NCI-H2081 (cell line): ENCODE results near the gene UBE3D.
"Not testable (repeated sequence)": the region's sequence is repeated elsewhere in the genome, so short reads cannot be mapped to it uniquely, and the experiment has no call there.

Experiments used
- DNase-seq, 2 experiments: peaks; one replicate each; lab custom pipeline; 2025; lab: John Stamatoyannopoulos, UW

The UBE3D gene

DNA sequence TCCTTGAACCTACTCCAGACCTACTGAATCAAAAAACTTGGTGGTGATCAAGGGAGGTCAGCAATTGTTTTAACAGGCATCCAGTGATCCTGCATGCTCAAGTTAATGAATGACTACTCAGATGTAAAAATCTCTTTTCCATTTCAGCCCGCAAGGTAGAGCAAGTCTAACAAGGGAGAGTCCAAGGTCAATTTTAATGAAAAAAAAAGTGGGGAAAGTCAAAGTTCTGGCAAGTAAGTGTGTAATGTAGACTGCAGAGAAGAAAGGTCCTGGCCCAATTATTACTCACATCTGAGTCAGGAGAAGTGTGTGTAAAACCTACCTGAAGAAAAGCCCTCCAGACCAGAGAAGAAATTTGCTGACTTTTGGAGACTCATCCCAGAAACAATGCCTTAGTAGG is 193.5 kb downstream of the UBE3D start:
- DNase-seq = no peak

DNA sequence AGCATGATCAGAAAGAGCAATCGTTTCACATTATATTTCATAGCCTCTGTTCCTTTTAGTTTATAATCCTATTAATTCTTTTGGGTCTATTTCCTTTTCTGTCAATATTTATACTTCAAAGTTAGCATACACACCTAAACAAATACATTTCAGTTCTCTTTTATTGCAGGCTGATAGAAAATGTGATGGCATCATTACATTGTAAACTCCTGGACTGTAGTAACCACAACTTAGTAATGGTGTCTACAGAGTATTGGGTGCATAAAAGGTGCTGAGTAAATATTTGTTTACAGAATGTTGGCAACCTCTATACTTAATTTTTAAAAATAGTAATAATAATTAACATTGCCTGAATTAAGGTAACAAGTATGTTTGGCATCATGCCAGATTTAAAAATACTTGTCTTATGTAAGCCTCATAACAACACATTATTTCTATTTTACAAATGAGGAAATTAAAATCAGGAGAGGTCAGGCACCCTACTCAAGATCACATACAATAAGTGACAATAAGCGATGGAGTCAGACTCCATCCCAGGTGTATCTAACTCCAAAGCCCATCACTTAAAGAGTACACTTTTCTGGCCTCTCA is 195.0 kb downstream of the UBE3D start:
- no peak for DNase-seq

DNA sequence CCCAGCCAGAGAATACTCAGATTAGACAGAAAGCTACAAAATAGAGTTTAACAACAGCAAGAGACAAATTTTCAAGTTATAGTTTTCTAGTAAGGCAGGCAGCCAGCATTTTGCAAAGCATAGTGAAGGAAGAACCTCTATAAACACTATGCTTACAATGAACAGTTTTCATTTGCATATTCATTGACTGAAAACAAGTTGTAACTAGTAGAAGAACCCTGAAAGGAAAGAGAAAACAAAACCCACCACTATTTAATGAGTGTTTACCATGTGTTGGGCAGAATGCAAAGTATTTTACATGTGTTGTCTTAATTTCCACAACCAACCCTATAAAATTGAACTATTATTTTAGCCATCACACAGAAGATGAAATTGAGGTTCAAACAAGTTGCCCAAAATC is 196.1 kb downstream of the UBE3D start:
- no peak for DNase-seq

DNA sequence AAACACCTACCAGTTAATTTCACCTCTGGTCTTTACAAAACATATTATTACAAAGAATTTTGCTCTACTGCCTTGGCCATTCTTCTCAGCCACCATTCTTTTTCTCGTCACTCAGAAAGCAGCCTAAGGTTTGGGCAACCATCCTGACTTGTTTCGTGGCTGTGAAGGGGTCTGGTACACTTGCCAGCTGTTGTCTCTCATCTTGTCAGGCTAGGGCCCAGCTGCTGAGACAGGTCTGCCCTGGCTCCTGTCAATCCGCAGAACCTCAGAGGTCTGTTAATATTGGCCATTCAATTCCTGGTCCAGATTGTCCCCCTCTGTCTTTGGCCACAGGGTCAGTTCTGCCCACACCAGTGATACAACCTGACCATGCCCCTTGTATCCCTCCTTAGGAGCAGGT is 197.7 kb downstream of the UBE3D start:
- no peak for DNase-seq

DNA sequence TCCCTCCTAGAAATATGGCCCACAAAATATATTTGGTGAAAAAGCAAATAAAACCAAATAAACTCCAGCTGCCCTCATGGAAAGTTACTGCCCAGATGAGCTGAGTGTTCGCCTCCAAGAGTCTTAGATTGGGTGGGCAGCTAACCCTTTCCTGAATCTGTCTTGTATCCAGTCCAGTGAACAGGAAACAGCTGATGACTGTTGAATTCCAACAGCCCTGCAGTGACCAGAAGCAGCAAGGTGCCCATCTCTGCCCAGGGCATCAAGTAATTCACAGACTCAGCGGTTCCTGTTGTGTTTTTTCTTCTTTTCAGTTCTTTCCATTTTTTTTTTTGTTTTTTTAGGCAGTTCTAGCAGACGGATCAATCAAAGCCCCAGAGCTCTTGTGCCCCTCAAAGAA is 199.2 kb downstream of the UBE3D start:
- no peak for DNase-seq

DNA sequence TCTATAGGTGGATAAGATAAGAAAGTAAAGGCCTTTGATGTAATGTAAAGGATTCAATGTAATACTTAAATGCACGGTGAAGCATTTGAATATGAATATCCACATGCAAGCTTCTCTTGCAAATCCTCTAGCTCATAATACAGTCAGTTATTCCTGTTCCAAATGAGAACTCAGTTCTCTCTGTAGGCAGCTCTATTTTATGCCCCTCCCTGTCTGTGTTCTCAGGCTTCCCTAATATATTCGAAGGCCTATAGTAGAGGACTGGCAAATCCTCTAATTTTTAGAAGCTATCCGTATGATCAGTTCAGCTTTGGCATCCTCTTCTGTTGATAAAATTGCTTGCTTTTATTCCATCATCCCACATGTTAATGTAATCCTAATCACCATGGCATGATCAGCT is 200.2 kb downstream of the UBE3D start:
- no peak for DNase-seq

DNA sequence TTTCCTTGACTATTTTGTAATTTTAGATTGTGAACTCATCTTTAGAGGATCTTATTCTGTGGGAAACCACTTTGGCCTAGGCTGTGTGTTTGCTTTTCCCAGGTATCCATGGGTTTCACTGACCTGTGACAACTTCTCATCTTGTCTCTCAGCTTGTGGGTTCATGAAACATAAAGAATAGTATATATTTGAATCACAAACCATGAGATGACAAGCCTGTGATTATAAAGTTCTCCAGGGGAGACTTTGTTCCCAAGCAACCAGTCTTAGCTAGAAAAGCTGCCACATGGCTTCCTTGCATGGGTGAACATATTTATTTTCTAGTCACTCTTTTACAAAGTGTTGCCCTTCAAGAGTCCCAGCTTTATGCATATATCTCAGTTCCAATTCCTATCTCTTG is 201.9 kb downstream of the UBE3D start:
- no peak for DNase-seq

DNA sequence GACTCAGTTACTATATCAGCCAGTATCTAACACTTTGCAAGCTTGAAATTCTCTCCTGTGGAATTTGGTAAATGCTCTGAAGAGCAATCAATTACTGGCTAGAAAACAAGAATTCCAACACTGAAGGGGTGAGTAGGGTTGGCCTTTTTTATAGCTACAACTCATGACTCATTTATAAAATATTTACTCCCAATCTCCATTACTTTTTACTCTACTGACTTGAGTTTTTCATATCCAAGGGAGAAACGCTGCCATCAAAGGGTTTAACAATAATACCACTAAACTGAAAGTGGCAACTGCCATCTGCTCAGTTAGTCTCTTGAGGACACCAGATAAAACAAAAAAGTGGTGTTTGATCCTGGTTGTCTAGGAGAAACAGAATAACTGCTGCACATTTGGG is 203.1 kb downstream of the UBE3D start:
- DNase-seq = no peak

DNA sequence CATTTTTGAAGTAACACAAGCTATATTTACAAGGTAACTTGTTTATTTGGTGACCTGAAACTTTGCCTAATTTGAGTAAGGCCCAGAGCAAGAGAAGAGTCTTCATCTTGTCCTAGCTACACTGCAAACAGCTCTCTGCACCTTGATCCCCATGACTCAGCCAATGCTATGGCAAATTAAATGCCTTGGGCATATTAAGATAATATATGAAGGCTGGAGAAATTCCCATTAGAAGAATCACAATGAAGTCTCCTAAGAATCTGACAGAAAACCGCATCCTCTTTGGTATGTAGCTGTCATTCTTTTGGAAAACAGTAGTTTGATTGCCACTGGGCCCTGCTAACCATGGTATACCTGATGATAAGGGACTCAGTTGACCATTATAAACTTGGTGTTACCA is 204.5 kb downstream of the UBE3D start:
- DNase-seq = no peak

DNA sequence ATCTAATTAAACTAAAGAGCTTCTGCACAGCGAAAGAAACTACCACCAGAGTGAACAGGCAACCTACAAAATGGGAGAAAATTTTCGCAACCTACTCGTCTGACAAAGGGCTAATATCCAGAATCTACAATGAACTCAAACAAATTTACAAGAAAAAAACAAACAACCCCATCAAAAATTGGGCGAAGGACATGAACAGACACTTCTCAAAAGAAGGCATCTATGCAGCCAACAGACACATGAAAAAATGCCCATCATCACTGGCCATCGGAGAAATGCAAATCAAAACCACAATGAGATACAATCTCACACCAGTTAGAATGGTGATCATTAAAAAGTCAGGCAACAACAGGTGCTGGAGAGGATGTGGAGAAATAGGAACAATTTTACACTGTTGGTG is 209.6 kb downstream of the UBE3D start:
- not testable (repeated sequence) for DNase-seq

DNA sequence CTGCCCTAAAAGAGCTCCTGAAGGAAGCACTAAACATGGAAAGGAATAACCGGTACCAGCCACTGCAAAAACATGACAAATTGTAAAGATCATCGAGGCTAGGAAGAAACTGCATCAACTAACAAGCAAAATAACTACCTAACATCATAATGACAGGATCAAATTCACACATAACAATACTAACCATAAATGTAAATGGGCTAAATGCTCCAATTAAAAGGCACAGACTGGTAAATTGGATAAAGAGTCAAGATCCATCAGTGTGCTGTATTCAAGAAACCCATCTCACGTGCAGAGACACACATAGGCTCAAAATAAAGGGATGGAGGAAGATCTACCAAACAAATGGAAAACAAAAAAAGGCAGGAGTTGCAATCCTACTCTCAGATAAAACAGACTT is 212.7 kb downstream of the UBE3D start:
- not testable (repeated sequence) for DNase-seq

DNA sequence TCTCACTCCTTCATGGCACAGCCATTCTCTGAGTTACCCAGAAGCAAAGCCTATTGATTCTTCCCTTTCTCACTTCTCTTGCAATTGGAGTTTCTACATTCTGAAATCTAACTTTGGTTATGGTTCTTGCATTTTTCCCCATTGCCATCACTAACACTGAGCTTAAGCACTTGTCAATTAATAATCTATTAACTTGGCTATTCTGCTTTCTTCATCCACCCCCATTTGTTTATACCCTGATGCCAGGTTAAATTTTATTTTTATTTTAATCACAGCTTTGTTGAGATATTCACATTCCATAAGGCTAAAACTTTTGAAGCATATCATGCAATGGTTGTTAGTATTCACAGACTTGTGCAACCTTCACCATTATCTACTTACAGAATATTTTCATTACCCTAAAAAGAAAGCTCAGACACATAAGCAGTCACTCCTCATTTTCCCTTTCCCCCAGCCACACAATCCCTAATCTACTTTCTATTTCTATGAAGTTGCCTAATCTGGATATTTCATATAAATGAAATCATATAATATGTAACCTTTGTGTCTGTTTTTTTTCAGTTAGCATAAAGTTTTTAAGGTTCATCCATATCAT is 222.3 kb downstream of the UBE3D start:
- DNase-seq = no peak

DNA sequence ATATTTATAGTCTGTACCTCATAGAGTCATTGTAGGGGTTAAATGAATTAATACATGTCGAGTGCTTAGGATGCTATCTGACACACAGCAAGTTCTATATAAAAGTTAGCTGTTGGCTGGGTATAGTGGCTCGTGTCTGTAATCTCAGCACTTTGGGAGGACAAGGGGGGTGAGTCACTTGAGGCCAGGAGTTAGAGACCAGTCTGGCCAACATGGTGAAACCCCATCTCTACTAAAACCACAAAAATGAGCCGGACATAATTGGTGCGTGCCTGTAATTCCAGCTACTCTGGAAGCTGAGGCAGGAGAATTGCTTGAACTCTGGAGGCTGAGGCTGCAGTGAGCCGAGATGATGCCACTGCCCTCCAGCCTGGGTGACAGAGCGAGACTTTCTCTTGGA is 222.9 kb downstream of the UBE3D start:
- no peak for DNase-seq
